GM20000 (cell line): ENCODE results near the gene GFOD2.

Source experiments
- DNase-seq: peaks from one replicate; pipeline ENCODE4 v3.0.0; 2012; ENCODE audit warnings: low spot score
- TF ChIP-seq, protein P1 (sequence below): IDR thresholded peaks from 2 replicates; pipeline ENCODE4 v1.5.1; 2012; ENCODE audit warnings: mild to moderate bottlenecking, control low read depth; ENCODE audit errors: extremely low read depth, missing control alignments

GFOD2 gene

DNA sequence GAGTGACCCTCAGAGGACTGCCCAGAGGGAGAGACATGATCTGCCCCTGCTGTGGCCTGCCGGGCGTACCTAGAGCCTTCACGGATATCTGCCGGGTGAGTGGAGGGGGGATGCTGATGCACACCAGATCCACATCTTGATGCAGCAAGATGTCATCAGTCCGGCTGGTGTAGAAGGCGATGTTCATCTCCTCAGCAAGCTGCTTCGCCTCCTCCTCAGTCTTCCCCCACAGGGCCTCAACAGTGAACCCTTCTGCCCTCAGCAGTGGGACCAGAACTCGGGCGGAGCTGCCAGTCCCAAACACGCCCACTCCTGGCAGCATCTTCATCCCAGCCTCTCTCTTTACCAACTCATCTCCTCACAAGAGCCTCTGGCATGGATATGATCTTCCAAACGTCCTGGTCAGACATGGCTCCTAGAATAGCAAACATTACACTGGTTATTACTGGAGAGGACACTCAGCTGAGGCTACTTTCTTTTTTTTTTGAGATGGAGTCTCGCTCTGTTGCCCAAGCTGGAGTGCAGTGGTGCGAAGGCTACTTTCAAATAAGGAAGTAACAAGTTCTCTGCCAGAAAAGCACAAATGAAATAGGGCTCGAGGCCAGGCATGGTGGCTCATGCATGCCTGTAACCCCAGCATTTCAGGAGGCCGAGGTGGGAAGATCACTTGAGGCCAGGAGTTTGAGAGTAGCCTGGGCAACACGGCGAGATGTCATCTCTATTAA, 33.6 kb downstream of the GFOD2 start:
- TF ChIP-seq, protein P1, sequence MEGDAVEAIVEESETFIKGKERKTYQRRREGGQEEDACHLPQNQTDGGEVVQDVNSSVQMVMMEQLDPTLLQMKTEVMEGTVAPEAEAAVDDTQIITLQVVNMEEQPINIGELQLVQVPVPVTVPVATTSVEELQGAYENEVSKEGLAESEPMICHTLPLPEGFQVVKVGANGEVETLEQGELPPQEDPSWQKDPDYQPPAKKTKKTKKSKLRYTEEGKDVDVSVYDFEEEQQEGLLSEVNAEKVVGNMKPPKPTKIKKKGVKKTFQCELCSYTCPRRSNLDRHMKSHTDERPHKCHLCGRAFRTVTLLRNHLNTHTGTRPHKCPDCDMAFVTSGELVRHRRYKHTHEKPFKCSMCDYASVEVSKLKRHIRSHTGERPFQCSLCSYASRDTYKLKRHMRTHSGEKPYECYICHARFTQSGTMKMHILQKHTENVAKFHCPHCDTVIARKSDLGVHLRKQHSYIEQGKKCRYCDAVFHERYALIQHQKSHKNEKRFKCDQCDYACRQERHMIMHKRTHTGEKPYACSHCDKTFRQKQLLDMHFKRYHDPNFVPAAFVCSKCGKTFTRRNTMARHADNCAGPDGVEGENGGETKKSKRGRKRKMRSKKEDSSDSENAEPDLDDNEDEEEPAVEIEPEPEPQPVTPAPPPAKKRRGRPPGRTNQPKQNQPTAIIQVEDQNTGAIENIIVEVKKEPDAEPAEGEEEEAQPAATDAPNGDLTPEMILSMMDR = no peak
- no peak for DNase-seq

DNA sequence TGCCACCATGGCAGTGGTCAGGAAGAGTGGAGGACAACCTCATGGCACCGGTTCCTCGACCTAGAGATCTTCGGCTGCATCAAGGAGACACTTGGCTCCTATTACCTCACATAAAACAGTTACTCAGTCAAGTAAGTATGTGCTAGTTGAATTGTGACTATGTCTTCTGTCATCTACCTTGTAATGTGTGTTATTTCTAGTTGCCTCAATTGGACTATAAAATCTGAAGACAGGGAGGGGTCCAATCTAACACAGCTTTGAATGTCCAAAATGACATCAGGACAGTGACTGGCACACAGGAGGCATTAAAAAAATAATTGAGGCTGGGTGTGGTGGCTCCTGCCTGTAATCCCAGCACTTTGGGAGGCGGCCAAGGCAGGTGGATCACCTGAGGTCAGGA, 35.3 kb downstream of the GFOD2 start:
- TF ChIP-seq, protein P1 = no peak
- no peak for DNase-seq

DNA sequence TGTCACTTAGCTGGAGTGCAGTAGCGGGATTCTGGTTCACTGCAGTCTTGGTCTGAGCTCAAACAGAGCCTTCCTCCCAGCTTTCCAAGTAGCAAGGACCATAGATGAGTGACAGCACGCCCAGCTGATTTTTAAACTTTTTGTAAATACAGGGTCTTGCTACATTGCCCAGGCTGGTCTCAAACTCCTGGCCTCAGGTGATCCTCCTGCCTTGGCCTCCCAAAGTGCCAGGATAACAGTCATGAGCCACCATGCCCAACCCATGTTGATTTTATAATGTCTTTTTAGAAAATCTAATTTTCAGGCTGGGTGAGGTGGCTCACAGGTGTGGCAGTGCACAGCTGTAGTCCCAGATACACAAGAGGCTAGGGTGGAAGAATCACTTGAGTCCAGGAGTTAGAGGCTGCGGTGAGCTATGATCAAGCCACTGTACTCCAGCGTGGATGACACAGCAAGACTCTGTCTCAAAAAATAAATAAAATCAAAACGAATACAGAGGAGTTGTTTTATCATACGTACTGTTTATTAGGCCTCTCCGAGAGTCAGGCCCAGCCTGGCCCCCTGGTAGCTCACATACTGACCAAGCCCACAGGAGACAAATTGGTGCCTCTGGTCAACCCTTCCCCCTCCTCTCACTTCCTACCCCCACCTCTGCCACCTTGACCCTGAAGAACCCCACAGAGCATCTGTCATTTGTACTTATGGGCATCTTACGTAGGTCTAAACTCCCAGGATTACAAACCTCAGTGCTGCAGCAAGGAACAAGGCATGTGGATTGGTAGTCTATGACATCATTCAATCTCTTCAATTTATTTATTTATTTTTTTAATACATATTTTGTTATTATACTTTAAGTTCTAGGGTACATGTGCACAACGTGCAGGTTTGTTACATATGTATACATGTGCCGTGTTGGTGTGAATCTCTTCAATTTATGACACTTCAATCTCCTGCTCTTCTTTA, 38.9 kb downstream of the GFOD2 start:
- TF ChIP-seq, protein P1 = no peak
- DNase-seq = no peak

GRCh38 chr16:67678354-67679023, 40.6 kb downstream of the GFOD2 start:
- DNase-seq = no peak
- TF ChIP-seq, protein P1 = no peak

DNA sequence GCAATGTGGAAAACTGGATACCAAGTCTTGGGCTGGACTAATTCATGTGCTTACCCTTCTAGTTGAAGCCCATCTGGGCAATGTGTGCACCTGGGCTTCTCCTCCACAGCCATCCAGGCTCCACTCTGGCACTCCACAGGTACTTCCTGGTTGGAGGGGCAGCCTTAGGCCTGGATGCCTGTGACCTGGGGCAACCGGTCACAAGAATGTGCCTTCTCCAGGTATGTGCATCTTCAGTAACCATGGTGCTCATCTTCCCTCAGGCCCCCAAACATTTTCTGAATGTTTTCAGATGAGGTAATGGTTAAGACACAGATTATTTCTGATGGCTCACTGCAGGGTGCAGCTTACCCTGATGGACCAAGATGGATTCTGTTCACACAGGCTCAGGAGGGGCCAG, 41.4 kb downstream of the GFOD2 start:
- TF ChIP-seq, protein P1 = no peak
- DNase-seq = no peak

GRCh38 chr16:67676939-67677338, 42.2 kb downstream of the GFOD2 start:
- no peak for DNase-seq
- TF ChIP-seq, protein P1 = no peak
